SK-N-SH treated with all-trans-retinoic acid at 6 μM for 48 hours (cell line): ENCODE measurements around the gene ANO9.

Experiments used
- ESRRG ChIP-seq: fragments of 250-450 bp; sonication (Bioruptor Pico); IDR thresholded peaks from 2 replicates; pipeline ENCODE4 v1.6.1; 2021; ENCODE audit warnings: mild to moderate bottlenecking
- GLIS3 ChIP-seq: fragments of 250-450 bp; sonication (Bioruptor Pico); IDR thresholded peaks from 2 replicates; pipeline ENCODE4 v1.5.0; 2020; ENCODE audit warnings: mild to moderate bottlenecking, moderate library complexity
- ZFP30 ChIP-seq: fragments of 450-650 bp; formaldehyde crosslinking; IDR thresholded peaks from 2 replicates; pipeline ENCODE4 v1.5.0; 2022; ENCODE audit warnings: mild to moderate bottlenecking, moderate library complexity
- ZNF565 ChIP-seq: fragments of 450-650 bp; formaldehyde crosslinking; conservative IDR thresholded peaks from 2 replicates; pipeline ENCODE4 v1.5.0; 2020; ENCODE audit warnings: low read depth, mild to moderate bottlenecking, moderate library complexity

- TF ChIP-seq GLIS3 (CRISPR knock-in tag) (no peak), ESRRG (no peak), ZNF565 (CRISPR knock-in tag) (no peak), ZFP30 (CRISPR knock-in tag) (no peak)
Observed at GRCh38 chr11:419248-420005, 22.4 kb downstream of the ANO9 start.
